ENCODE data around the gene INHBE.
"Not testable (repeated sequence)": the region's sequence is repeated elsewhere in the genome, so short reads cannot be mapped to it uniquely, and the experiment has no call there.

Gene INHBE

DNA sequence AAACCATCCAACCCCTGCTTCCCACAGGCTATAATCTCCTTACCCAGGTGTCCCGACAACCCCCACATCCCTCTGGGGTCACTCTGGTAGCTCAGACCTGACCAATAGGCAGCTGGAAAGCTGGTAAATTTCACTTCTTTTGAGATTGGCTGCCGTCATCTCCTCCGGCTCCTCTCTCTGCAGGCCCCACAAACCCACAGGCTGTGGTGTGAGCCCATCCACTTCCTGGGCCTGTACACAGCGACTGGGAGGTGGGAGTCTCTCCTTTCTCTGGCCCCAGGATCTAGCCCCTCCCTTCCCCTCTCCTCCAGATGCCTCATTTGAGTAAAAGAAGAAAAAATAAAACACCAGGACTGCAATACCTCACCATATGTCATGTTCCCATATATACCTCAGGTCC is 19.8 kb upstream of the INHBE start:
- no peaks in the 10 kb centered on the region for H3K9me3 ChIP-seq
- TF ChIP-seq, protein P1, sequence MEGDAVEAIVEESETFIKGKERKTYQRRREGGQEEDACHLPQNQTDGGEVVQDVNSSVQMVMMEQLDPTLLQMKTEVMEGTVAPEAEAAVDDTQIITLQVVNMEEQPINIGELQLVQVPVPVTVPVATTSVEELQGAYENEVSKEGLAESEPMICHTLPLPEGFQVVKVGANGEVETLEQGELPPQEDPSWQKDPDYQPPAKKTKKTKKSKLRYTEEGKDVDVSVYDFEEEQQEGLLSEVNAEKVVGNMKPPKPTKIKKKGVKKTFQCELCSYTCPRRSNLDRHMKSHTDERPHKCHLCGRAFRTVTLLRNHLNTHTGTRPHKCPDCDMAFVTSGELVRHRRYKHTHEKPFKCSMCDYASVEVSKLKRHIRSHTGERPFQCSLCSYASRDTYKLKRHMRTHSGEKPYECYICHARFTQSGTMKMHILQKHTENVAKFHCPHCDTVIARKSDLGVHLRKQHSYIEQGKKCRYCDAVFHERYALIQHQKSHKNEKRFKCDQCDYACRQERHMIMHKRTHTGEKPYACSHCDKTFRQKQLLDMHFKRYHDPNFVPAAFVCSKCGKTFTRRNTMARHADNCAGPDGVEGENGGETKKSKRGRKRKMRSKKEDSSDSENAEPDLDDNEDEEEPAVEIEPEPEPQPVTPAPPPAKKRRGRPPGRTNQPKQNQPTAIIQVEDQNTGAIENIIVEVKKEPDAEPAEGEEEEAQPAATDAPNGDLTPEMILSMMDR (IDR thresholded peaks at IDR 0.05), result no peak
- H3K36me3 ChIP-seq, result no peaks in the 10 kb centered on the region
- peak overlapping the region; percentile 37 for H3K27ac ChIP-seq
- H3K4me1 ChIP-seq (ENCODE audit: control insufficient read depth in 1 of 2, insufficient read depth in 1 of 2, low read depth in 1 of 2, low read length in 1 of 2), result peaks cover 29 to 30% of the 10 kb centered on the region in 2 experiments
- H3K4me3 ChIP-seq (ENCODE audit: low read depth in 1 of 2, low read length in 1 of 2), result no peak overlapping the region
- H3K27me3 ChIP-seq, result no peaks in the 10 kb centered on the region

DNA sequence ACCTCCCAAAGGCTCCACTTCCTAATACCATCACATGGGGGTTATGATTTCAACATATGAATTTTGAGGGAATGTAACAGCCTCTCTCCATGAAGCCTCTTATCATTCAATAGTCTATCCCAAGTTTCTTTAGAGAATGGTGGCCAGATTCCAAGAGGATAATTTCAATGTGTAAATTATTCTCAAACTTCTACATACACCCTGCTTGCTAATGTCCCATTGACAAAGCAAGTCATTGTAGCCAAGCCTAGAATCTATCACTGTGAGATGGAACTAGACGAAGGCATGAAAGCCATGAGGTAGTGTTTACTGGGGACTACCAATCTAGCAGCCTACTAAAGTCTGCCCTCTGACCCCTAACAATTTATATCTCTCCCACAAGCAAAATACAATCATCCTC is 16.7 kb upstream of the INHBE start:
- Histone ChIP-seq H3K27me3 (no peaks in the 10 kb centered on the region), H3K4me3 (ENCODE audit: low read depth in 1 of 2, low read length in 1 of 2) (no peak overlapping the region), H3K27ac (no peak overlapping the region), H3K4me1 (ENCODE audit: control insufficient read depth in 1 of 2, insufficient read depth in 1 of 2, low read depth in 1 of 2, low read length in 1 of 2) (peaks cover 30 to 31% of the 10 kb centered on the region in 2 experiments), H3K9me3 (no peaks in the 10 kb centered on the region), H3K36me3 (no peaks in the 10 kb centered on the region)
- TF ChIP-seq, protein P1 (IDR thresholded peaks at IDR 0.05), result no peak

DNA sequence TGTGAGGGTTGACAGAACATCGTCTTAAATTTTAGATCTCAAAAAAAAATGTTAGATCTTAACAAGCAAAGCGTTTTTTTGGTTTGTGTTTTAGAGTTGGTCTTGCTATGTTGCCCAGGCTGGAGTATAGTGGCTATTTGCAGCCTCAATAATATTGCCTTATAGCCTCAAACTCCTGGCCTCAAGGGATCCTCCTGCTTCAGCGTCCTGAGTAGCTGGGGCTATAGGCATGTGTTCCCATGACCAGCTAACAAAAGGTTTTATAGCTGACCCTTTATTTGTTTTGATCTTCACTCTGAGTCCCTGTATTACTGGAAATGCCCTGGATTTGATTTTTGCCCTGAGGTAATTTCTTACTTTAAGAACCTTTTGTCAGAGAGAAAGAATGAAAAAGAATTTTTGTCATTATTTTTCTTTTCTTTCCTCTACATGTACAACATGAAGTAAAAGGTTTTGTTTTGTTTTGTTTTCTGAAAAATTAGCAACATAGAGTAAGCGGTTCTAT is 15.3 kb upstream of the INHBE start:
- Histone ChIP-seq H3K27ac (peak overlapping the region; percentile 70), H3K4me3 (ENCODE audit: low read depth in 1 of 2, low read length in 1 of 2) (no peak overlapping the region), H3K4me1 (ENCODE audit: control insufficient read depth in 1 of 2, insufficient read depth in 1 of 2, low read depth in 1 of 2, low read length in 1 of 2) (peaks cover 26 to 27% of the 10 kb centered on the region in 2 experiments), H3K9me3 (no peaks in the 10 kb centered on the region), H3K36me3 (no peaks in the 10 kb centered on the region), H3K27me3 (no peaks in the 10 kb centered on the region)
- TF ChIP-seq, protein P1 (IDR thresholded peaks at IDR 0.05), result no peak

DNA sequence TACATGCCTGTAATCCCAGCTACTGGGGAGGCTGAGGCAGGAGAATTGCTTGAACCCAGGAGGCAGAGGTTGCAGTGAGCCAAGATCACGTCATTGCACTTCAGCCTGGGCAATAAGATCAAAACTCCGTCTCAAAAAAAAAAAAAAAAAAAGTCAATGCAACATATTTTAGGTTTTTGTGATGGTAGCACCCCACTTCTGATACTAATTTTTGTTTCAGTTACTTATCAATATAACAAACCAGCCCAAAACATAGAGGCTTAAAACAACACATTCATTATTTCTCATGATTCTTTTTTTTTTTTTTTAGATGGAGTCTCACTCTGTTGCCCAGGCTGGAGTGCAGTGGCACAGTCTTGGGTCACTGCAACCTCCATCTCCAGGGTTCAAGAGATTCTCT is 13.7 kb upstream of the INHBE start:
- peaks cover 18 to 20% of the 10 kb centered on the region in 2 experiments for H3K4me1 ChIP-seq (ENCODE audit: control insufficient read depth in 1 of 2, insufficient read depth in 1 of 2, low read depth in 1 of 2, low read length in 1 of 2)
- not testable (repeated sequence) for H3K36me3 ChIP-seq; H3K9me3 ChIP-seq; H3K4me3 ChIP-seq (ENCODE audit: low read depth in 1 of 2, low read length in 1 of 2); H3K27me3 ChIP-seq; H3K27ac ChIP-seq

DNA sequence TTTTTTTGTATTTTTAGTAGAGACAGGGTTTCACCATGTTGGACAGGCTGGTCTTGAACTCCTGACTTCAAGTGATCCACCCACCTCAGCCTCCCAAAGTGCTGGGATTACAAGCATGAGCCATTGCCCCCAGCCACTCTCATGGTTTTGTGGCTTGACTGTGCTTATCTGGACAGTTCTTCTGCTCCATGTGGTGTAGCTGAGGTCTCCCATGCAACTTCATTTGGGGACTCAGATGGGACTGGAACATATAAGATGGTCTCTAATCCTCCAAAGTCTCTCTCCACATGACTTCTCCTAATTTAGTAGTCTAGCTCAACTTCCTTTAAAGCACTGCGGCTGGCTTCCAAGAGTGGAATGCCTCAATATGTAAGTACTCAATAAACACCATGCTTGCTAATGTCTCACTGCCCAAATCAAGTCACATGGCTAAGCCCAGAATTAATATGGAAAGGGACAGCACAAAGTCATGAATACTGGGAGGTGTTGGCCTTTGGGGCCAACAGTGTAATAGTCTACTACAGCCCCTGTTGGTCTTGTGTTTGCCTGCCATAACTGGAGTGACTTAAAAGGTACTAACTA is 13.2 kb upstream of the INHBE start:
- peaks cover 16% of the 10 kb centered on the region in 2 experiments for H3K4me1 ChIP-seq (ENCODE audit: control insufficient read depth in 1 of 2, insufficient read depth in 1 of 2, low read depth in 1 of 2, low read length in 1 of 2)
- no peaks in the 10 kb centered on the region for H3K9me3 ChIP-seq
- H3K36me3 ChIP-seq, result no peaks in the 10 kb centered on the region
- no peaks in the 10 kb centered on the region for H3K27me3 ChIP-seq
- TF ChIP-seq, protein P1 (IDR thresholded peaks at IDR 0.05), result no peak
- no peak overlapping the region for H3K4me3 ChIP-seq (ENCODE audit: low read depth in 1 of 2, low read length in 1 of 2)
- peak overlapping the region; percentile 4 for H3K27ac ChIP-seq

DNA sequence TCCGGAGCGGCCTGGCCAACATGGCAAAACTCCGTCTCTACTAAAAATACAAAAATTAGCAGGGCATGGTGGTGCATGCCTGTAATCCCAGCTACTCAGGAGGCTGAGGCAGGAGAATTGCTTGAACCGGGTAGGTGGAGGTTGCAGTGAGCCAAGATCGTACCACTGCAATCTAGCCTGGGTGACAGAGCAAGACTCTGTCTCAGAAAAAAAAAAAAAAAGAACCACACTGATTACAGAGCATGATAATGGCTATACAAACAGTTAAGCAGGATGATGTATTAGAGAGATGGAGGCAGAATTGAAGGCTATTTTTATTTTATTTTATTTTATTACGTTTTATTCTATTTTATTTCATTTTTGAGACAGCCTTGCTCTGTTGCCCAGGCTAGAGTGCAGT is 10.8 kb upstream of the INHBE start:
- not testable (repeated sequence) for H3K27me3 ChIP-seq

More for the DNA sequence above, 10.8 kb upstream of the INHBE start:
- H3K4me3 ChIP-seq (ENCODE audit: low read depth in 1 of 2, low read length in 1 of 2); H3K27ac ChIP-seq; H3K36me3 ChIP-seq; H3K9me3 ChIP-seq: not testable (repeated sequence)
- H3K4me1 ChIP-seq (ENCODE audit: control insufficient read depth in 1 of 2, insufficient read depth in 1 of 2, low read depth in 1 of 2, low read length in 1 of 2), result peaks cover 14 to 18% of the 10 kb centered on the region in 2 experiments

All from neutrophil (primary cell).